Measurements from ENCODE around the gene SELENOI.
"Not testable (repeated sequence)": the region's sequence is repeated elsewhere in the genome, so short reads cannot be mapped to it uniquely, and the experiment has no call there.

Gene SELENOI, protein sequence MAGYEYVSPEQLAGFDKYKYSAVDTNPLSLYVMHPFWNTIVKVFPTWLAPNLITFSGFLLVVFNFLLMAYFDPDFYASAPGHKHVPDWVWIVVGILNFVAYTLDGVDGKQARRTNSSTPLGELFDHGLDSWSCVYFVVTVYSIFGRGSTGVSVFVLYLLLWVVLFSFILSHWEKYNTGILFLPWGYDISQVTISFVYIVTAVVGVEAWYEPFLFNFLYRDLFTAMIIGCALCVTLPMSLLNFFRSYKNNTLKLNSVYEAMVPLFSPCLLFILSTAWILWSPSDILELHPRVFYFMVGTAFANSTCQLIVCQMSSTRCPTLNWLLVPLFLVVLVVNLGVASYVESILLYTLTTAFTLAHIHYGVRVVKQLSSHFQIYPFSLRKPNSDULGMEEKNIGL

DNA sequence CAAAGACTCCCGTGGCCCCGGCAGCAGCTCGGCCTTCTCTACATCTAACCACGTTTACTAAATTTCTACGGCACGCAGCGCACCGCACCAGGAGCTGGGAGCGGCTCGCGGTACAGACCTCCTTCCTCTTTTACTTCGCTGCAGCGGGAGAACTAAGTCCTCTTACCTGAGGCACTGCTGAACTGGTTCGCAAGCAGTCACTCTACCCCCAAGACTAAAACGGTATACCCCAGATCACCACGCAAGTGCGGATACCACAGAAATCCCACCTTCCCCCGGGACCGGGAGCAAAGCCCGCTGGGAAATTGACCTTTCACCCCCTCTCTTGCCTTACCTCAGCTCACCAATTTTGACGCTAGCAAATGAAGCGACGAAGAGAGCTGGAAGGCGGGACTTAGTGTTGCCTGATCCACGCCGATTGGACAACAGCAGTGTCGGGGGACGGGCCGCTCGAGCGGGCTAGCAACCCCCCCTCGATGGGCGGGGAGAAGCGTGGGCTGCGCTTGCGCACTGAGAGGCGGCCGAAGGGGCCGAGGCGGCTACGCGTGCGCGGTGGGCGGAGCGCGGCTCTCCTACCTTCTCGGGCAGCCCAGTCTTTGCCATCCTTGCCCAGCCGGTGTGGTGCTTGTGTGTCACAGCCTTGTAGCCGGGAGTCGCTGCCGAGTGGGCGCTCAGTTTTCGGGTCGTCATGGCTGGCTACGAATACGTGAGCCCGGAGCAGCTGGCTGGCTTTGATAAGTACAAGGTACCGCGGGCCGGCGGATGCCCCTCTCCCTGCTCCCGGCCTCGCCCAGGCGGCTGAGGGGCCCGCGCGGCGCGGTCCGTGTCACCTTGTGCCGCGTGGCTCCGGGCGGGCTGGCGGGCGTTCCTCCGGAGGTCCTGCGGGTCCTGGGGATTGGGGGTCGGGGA is at the start of gene SELENOI:
TSS of gene SELENOI (plus strand) at position 599 of the 909 bp plus-strand sequence. CDS start at position 689, 90 bp downstream.
- DNase-seq (ENCODE audit: low read depth) = peak; percentile 94

DNA sequence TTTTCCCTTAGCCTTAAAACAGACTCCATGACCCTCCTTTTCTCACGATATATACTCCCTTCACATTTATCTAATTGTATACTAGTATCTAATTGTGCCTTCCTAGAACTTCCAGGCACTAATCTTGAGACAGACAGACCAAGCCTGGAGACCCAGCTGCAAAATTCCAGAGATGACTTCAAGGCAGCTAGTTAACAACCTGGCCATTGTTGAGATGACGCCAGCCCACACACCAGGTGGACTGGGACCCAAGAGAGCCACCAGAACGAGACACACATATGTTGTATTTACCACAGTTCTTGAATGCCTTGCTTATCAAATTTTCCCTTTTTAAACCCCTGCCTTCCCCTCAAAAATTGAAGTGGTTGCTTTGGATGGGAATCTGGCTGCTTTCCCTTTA is 48.9 kb upstream of the SELENOI start:
- no peak for DNase-seq (ENCODE audit: low read depth)

DNA sequence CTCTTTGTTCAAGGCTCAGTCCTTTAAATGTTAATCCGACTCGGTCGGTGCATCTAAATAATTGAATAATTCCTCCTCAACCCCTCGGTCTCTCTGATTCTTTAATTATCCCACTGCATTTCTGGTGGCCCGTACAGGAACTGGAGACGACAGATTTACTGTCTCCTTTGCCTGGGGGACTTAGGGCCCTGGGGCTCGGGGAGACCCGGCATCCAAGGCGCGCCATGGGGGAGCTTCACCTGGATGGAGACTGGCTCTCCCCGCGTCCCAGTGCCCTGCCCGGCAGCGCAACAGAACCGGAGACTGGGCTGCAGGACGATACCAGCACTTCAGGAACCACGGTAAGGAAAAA is 47.7 kb upstream of the SELENOI start:
- no peak for DNase-seq (ENCODE audit: low read depth)

DNA sequence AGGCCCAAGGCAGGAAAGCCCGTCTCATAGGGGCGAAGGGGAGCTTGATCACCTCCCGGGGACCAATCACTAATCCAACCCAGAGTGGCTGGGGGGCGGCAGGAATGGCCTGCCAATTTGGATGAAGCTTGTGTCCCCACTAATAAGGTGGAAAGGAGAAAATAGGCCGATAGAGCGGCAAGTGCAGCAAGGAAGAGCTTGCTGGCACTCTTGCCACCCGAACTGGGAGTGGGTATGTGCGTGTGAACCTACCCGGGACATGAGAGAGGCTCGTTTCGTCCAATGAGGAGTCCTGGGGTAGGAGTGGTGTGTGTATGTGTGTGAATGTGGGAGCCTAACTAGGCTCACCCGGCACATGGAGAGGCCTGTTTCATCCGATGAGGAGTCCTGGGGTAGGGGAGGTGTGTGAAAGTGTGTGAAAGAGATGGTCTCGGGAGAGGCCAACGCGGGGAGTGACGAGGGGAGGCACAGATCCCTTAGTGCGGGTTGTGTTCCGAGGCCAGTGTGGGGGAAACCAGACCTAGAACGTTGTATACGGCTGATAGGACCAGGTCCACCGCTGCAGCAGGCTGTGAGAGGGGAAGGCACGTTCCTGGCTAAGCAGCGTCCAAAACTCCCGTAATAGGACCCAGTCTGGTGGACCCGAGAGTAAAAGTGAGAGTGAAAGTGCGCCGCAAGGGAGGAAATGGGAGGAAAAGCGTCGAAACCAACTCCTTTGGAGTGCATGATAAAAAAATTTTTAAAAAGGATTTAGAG is 47.1 kb upstream of the SELENOI start:
- DNase-seq (ENCODE audit: low read depth) = no peak

DNA sequence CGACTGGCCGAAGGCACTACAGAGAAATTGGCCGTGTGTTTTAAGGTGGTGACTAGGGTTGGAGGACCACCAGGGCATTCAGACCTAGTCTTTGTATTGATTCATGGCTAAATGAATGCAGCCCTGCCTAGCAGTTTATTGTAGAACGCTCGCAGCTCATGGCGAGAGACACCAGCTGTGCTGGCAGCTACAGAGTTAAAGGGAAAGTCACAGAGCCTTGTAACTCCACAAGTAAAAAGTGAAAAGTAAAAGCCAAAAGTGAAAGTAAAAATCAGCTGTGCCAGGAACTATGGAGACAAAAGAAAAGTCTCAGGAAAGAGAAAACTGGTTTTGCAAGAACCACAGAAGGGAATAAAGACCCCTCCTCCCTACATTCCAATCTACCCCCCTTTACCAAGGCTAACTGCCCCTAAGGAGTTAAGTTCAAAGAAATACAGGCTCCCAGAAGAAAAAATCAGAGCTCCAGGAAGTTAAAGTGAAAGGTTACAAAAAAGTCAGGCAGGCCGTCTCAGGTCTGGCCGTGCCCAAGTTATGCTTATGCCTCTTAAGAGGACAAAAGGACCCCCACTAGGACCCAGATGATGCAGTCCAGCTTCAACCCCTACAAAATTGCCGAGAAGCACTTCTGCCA is 46.4 kb upstream of the SELENOI start:
- no peak for DNase-seq (ENCODE audit: low read depth)

DNA sequence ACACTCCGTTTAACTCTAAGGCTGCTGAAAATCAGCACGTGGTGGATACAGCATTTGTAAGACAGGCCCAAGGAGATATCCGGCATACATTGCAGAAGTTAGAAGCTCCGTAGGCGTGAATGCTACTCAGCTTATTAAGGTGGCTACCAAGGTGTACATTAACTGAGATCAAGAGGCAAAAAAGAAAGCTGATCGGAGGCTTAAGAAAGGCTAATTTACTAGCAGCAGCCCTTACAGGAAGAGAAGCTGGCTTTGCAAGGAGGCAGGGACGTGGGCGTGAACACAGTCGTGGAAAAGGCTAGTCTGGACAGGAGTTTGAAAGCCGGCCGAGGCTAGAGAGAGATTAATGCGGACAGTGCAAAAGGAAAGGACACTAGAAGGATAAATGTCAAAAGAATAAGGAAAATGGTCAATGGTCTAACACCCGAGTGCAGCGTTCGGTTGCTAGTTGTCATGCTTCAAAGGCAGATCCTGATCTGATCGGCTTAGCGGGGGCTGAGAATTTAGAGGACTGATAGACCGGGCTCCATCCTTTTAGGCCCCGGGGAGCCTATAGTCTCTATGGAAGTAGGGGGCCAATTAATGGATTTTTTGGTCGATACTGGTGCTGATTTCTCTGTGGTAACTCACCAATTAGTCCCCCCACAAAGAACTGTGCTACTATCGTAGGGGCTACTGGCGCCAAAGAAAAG is 45.6 kb upstream of the SELENOI start:
- no peak for DNase-seq (ENCODE audit: low read depth)

DNA sequence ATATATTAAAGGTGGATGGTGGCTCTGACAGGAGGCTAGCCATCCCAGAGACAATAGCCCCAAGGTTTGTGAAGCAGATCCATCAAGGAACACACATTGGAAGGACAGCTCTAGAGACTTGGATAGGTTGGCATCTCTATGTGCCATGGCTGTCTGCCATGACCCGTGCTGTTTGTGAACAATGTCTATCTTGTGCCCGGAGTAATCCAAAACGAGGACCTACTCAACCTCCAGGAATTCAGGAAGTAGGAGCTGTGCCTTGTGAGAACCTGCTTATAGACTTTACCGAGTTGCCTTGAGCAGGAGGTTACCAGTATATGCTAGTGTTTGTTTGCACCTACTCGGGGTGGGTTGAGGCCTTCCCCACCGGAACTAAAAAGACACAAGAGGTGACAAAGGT is 43.1 kb upstream of the SELENOI start:
- DNase-seq (ENCODE audit: low read depth) = no peak

DNA sequence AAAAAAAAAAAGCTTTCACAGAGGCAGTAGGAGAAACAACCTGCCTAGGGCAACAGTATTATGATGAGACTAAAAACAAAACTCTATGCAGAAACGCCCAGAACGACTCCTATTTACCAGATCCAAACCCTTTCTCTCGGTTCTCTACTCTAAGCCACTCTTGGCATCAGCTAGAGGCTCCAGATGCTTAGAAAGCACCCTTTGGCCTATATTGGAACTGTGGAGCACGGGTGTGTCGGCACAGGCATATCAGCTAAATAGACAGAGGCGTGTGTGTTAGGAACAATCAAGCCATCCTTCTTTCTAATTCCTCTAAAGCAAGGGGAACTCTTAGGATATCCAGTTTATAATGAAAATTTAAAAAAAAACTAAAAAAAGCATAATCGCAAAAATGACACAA is 40.8 kb upstream of the SELENOI start:
- DNase-seq (ENCODE audit: low read depth) = not testable (repeated sequence)

DNA sequence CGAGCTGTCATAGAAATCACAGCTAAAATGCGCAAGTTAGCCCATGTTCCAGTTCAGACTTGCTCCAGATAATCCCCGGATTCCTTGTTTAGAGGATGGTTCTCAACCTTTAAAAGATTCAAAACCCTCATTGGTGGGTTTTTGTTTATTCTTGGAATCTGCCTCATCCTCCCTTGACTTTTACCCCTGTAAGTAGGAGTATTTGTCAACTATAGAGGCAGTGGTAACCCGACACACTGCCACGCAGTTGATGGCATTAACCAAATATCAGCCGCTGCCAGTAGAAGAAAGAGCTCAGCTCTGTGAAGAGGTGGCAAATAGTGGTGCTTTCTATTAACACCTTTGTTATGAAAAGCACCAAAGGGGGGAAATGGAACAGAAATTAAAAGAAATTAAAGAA is 40.4 kb upstream of the SELENOI start:
- no peak for DNase-seq (ENCODE audit: low read depth)

DNA sequence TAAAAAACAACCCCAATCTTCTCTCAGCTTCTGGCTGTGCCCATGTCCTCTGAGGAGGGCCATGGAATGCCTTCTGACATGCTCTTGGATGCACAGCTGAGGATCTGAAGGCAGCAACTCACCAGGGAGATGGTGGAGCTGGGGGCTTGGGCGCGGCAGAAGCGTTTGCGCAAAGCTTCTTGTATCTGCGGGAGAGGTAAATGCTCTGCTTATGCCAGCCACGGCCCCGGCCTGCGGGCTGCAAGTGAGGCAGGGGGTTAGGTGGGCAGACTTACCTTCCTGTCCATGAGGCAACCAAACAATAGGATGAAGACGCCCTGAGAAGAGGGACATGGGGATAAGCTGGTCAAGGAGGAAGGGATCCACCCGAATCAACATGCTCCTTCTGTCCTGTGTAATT is 36.0 kb upstream of the SELENOI start:
- DNase-seq (ENCODE audit: low read depth) = no peak

DNA sequence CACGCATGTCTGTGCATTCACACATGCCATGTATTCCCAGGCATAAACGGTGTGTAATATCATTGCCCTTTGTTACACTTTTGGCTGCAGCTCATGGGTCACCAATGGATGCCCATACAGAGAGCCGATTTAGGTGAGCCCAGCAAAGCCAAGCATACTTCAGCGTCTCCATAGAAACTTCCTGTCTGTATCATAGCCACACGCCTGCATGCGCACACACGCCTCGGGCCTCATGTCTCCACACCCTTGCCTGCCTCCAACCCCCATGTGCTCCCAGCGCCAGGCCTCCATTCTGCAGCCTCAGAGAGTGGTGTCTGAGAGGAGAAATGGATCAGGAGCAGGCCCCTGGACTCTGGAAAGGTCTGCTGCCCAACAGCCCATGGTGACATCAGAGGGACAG is 33.5 kb upstream of the SELENOI start:
- no peak for DNase-seq (ENCODE audit: low read depth)

DNA sequence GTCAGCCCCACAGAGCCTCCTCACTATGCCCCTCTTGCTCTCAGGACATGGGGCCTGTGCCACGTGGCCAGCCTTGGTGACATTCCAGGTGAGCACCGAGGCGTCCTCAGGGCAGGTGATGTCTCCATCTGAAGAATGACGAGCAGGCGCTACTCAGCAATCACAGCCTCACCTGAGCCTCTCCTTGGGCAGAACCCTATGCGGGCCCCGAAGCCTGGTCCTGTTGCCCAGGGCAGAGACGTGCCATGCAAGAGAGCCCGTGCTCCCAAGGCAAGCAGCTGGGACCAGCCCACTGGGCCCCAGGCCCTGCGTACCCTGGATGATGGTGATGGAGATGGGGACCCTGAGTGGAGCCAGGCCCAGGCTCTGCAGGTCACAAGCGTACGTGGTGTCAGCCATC is 32.5 kb upstream of the SELENOI start:
- no peak for DNase-seq (ENCODE audit: low read depth)

DNA sequence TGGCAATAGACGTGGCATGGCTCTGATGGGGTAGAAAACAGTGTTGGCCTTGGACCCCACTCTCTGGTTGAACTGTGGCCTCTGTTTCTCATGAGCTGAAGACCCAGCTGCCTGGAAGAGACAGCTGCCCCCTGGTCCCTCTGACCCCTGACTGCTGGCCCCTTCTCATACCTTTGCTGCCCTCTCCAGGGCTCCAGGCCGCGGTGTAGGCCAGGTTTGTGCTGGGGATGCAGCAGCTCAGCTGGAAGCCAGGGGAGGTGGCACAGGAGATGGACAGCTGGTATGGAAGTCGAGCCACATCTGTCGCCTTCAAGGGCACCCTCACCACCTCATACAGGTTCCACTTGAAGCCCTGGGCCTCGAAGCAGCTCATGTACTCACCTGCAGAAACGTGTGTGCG is 31.7 kb upstream of the SELENOI start:
- no peak for DNase-seq (ENCODE audit: low read depth)

DNA sequence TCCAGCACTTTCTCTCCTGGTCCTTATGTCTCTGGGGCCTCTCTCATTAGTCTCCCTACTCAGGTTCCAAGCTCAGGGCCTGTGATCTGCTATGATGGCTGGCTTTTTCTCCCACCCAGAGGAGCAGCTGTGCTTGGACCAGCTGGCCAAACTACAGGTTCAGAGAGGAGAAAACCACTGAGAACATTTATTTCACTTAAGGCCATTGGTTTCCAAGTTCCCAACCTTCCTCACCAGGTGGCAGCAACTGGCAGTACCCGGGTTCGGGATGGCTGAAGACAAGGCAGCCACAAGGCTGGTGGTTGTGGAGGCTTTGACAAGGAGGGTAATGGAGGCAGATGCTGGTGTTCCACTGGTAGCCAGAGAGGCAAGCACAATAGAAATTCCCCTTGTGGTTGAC is 29.9 kb upstream of the SELENOI start:
- DNase-seq (ENCODE audit: low read depth) = no peak

DNA sequence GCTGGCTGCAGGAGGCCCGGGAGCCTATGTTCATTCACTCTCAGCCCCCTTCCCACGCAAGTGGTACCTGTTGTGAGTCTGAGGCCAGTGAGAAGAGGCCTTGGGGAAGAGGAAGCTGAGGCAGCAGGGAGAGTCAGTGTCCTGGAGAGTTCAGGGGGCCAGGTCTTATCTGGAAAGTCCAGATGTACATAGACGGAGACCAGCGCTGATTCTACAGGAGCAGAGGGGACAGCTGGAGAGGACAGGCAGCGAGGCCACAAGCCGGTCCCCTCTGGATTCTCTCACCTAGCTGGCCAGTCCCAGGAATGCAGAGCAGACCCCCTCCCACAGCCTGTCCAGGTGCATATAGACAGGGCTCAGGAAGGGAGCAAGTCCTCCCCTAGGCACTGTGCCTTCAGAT is 29.1 kb upstream of the SELENOI start:
- DNase-seq (ENCODE audit: low read depth) = no peak

DNA sequence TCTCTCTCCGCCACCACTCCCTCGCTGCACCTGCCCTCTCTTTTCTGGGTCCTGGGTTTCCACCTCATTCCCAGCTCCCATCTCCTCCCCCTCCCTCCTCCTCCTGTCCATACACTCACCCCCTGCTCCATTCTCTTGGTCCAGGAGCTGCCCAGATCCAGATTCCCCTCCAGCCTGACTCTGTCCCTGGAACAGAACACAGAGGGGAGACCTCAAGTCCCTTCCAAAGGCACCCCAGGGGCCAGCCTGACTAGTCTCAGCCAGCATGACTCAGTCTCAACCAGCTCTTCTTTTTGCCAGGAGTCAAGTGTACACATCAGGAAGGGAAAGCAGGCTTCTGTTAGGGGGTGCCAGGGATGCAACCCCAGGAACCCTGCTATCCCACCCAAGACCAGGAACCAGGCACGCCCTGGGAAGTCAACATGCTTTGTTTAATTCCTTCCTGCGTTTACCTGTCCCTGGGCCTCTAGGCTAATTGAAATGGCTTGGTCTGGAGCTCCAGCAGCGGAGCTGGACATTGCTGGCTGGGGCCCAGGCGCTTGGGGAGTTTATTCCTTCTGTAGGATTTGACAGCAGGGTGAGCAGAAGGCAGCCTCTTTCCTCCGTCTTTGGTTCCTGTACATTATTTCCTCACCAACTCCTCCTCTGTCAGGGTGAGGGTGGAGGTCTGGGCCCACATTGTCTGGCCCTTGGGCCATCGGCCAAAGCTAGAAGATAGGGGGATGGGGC is 28.4 kb upstream of the SELENOI start:
- DNase-seq (ENCODE audit: low read depth) = no peak

DNA sequence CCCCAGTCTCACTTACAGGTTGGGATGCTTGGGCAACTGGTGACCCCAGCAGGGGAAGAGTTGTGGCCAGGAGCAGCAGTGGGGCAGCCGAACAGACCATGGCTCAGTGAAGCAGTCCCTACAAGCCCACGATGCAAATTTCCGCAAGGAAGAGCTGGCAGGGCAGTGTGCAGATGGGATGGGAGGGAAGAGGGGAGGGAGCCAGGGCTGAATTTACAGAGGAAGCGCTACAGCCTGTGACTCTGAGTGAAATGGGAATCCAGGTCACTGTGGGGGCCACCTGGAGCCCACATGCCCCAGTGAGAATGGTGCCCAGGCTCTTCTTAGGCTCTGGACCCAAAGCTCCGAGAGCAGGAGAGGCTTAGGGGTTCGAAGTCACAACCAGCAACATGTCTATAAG is 27.0 kb upstream of the SELENOI start:
- DNase-seq (ENCODE audit: low read depth) = no peak

DNA sequence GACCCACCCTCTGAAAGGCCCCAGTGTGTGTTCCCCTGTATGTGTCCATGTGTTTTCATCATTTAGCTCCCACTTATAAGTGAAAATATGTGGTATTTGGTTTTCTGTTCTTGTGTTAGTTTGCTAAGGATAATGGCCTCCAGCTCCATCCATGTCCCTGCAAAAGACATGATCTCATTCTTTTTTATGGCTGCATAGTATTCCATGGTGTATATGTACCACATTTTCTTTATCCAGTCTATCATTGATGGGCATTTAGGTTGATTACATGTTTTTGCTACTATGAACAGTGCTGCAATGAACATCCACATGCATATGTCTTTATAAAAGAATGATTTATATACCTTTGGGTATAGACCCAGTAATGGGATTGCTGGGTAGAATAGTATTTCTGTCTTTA is 21.5 kb upstream of the SELENOI start:
- DNase-seq (ENCODE audit: low read depth) = not testable (repeated sequence)

DNA sequence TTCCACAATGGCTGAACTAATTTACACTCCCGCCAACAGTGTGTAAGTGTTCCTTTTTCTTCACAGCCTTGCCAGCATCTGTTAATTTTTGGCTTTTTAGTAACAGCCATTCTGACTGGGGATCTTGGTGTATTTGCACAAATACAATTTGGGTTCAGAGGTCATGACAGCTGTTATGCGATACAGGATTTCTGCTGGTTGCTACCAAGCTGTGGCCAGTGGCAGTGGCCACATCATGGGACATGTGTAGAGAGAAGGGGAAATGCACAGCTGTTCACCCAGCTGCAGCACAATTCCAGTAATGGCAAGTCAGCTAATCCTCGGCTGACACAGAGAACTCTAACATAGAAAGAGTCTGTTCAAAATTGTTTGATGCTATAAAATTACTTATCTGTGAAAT is 21.0 kb upstream of the SELENOI start:
- DNase-seq (ENCODE audit: low read depth) = no peak

DNA sequence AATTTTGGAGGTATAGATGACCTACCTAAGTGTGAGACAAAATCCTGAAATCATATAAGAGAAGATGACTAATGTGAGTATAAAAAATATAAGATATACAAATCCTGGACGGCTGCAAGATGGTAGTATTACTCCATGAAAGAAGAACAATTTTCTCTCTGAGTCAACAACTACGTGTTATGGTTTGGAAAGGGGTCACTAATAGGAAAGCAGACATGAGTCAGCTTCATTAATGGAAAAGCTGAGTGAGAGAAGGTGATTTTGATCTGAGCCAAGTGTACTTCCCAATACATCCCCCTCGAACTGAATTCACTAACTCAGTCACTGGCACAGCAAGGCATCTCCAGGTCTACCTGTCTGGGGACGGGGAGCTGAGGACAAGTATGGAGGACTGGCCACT is 20.1 kb upstream of the SELENOI start:
- DNase-seq (ENCODE audit: low read depth) = no peak

DNA sequence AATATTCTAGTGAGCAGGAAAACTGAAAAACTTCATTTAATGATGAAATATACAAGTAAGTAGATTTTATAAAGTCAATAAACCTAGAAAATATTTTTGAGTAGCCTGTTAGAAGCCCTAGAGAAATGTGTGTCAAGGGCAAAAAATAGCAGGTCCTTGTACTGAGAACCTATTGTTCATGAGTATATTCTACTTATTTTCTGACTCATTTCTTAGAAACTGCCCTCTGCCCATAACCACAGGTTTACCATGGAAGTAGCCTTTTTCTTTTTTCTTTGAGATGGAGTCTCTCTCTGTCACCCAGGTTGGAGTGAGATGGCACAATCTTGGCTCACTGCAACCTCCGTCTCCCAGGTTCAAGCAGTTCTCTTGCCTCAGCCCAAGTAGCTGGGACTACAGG is 19.4 kb upstream of the SELENOI start:
- DNase-seq (ENCODE audit: low read depth) = no peak
